Thymus (tissue), 11 donors: ENCODE data around the gene UBIAD1. TPM values are rescaled to one million over a fixed set of nuclear protein-coding genes. Genes with fewer than 3 reads are reported as not detected.
"Not testable (repeated sequence)": the region's sequence is repeated elsewhere in the genome, so short reads cannot be mapped to it uniquely, and the experiment has no call there.

Experiments
- DNase-seq, 9 donors: peaks; one replicate each; pipeline ENCODE4 v3.0.0-alpha.2; 2013; ENCODE audit warnings: low spot score in 9 of 9, low read depth in 6 of 9, missing footprints in 1 of 9
- H3K27ac ChIP-seq, 2 donors: one replicate each; pipeline ENCODE4 v1.5.1; 2013; ENCODE audit warnings: control low read depth in 1 of 2, low read depth in 1 of 2, low read length in 1 of 2, mild to moderate bottlenecking in 1 of 2, moderate library complexity in 1 of 2
- H3K27me3 ChIP-seq, 2 donors: one replicate each; pipeline ENCODE4 v1.5.1; 2013; ENCODE audit warnings: low read length in 1 of 2; ENCODE audit not compliant: control insufficient read depth in 2 of 2, insufficient read depth in 1 of 2
- H3K36me3 ChIP-seq, 2 donors: one replicate each; pipeline ENCODE4 v1.5.1; 2013; ENCODE audit warnings: low read length in 1 of 2, mild to moderate bottlenecking in 1 of 2, moderate library complexity in 1 of 2; ENCODE audit not compliant: control insufficient read depth in 2 of 2, insufficient read depth in 2 of 2
- H3K4me1 ChIP-seq, 2 donors: one replicate each; pipeline ENCODE4 v1.5.1; 2013; ENCODE audit warnings: low read length in 2 of 2; ENCODE audit not compliant: control insufficient read depth in 2 of 2, insufficient read depth in 2 of 2
- H3K4me3 ChIP-seq, 2 donors: one replicate each; pipeline ENCODE4 v1.5.1; 2013; ENCODE audit warnings: low read length in 2 of 2, control low read depth in 1 of 2, mild to moderate bottlenecking in 1 of 2
- H3K9me3 ChIP-seq, 2 donors: one replicate each; pipeline ENCODE4 v1.5.1; 2013; ENCODE audit warnings: low read length in 1 of 2, mild to moderate bottlenecking in 1 of 2; ENCODE audit not compliant: control insufficient read depth in 2 of 2, insufficient read depth in 1 of 2
- WGBS: extraction: QIAGEN DNeasy Blood & Tissue Kit; methylation state at CpG from one replicate; pipeline ENCODE4 v1.1.7; 2013; 5-methylcytosine and 5-hydroxymethylcytosine counted together
- polyA plus RNA-seq: library from polyadenylated mRNA; stranded (reverse); fragments of 200-250 nt; gene quantifications from one replicate; pipeline ENCODE4 v1.2.3, GENCODE V29; 2013
- total RNA-seq: library from RNA; stranded (reverse); fragments of 120-200 nt; gene quantifications from one replicate; pipeline ENCODE4 v1.2.4, GENCODE V29; 2013
- donor health status: healthy.

The UBIAD1 gene
- total and polyA plus RNA-seq, 2 donors, result 7.3 to 9.8 TPM

DNA sequence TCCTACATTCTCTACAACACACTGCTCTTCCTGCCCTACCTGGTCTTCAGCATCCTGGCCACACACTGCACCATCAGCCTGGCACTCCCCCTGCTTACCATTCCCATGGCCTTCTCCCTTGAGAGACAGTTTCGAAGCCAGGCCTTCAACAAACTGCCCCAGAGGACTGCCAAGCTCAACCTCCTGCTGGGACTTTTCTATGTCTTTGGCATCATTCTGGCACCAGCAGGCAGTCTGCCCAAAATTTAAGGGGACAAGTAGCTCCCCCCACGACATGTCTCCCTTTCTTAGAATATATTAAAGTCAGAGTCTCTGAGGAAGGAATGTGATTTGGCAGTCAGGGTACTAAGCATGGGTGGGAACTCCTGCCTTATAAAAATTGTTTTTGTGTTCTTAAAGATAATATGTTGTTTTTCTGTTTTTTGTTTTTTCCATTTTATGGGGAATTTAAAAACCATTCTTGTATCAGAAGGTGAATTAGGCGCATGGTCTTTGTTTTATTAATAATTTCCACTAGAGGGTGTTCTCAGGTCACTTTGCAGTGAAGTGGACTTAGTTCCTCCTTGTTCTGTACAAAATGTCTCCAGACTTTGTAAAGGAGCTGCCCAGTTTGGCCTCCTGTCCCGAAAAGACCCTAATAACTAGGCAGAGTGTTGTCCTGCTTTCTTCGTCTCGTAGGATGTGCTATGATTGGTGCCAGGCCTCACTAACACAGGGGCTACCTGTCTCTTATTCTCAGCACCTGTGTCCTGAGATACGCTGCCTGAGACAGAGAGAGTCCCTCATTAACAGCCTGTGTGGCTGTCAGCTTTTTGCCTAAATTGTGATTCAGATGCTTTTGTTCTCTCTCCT is 13.1 kb downstream of the UBIAD1 start:
- no peak overlapping the region for H3K27ac ChIP-seq
- no peaks in the 10 kb centered on the region for H3K27me3 ChIP-seq
- no peak for DNase-seq
- no peaks in the 10 kb centered on the region for H3K9me3 ChIP-seq
- no peak overlapping the region for H3K4me3 ChIP-seq
- WGBS, result 95% methylated on average over 7 of the region's 7 CpGs
- peaks cover 1 to 9% of the 10 kb centered on the region in 2 donors for H3K4me1 ChIP-seq
- H3K36me3 ChIP-seq, result peaks cover 31 to 44% of the 10 kb centered on the region in 2 donors

DNA sequence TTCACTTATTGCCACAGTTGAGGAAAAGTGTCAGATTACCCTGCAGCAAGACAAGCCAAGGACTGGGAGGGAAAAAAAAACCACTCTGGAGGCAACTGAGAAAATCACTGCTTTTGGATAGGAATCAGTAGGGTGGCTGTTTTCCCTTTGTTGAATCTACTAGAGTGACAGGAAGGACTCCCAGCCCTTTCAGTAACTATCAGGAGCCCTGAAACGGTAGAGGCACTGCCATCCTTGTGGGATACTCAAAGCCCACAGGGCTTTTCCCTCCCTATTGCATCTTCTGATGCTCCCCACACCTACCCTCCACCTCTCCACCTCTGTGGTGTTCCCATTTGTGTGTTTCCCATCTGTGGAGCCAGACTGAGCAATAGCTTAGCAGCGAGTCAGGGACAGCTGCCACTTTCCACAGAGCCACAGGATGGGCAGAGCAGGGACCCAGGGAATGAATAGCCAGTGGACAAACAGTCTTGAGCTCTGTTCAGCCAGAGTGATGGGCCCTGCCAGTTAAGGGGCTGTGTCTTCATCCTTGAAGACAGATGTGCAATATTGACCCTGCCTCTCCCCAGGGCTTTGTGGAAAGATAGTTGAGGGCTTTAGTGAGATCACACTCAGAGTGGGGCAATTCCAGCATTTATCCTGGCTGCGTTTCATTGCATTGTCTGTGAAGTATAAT is 13.9 kb downstream of the UBIAD1 start:
- no peaks in the 10 kb centered on the region for H3K9me3 ChIP-seq
- peaks cover 0 to 5% of the 10 kb centered on the region in 2 donors for H3K4me1 ChIP-seq
- peaks cover 31 to 44% of the 10 kb centered on the region in 2 donors for H3K36me3 ChIP-seq
- H3K4me3 ChIP-seq, result no peak overlapping the region
- no peak overlapping the region for H3K27ac ChIP-seq
- 93% methylated on average over 3 of the region's 3 CpGs for WGBS
- no peak for DNase-seq
- no peaks in the 10 kb centered on the region for H3K27me3 ChIP-seq

DNA sequence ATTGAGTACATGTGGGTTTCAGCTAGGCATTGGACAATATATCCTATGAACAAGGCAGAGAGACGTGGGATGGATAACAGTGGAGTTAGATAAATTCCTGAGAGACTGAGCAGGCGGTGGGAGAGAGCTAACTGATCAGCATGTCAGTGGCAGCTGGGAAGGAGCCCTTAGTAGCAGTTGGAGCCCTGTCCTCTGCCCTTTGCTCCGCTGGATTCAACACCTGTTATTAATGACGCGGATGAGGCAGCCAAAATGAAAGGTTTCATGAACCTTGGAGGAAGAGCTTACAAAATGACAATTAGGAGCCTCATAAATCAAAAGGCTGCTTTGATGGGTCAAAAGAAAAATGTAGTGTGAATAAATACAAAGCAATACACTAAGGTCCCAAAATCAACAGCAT is 16.1 kb downstream of the UBIAD1 start:
- WGBS, result 98% methylated on average over 5 of the region's 5 CpGs
- H3K4me1 ChIP-seq, result peaks cover 0 to 3% of the 10 kb centered on the region in 2 donors
- no peaks in the 10 kb centered on the region for H3K9me3 ChIP-seq
- H3K27ac ChIP-seq, result no peak overlapping the region
- peaks cover 32 to 47% of the 10 kb centered on the region in 2 donors for H3K36me3 ChIP-seq
- no peaks in the 10 kb centered on the region for H3K27me3 ChIP-seq
- DNase-seq, result no peak
- no peak overlapping the region for H3K4me3 ChIP-seq

- H3K36me3 ChIP-seq, result peaks cover 38 to 50% of the 10 kb centered on the region in 2 donors
- H3K27ac ChIP-seq, result no peak overlapping the region
- DNase-seq, result no peak
- no peaks in the 10 kb centered on the region for H3K9me3 ChIP-seq
- H3K4me3 ChIP-seq, result no peak overlapping the region
- H3K27me3 ChIP-seq, result no peaks in the 10 kb centered on the region
- 98% methylated on average over 2 of the region's 2 CpGs for WGBS
- peaks cover 0 to 3% of the 10 kb centered on the region in 2 donors for H3K4me1 ChIP-seq
These were observed 18.1 kb downstream of the UBIAD1 start for GRCh38 chr1:11291049-11291448.

- Histone ChIP-seq H3K9me3 (no peaks in the 10 kb centered on the region), H3K36me3 (peaks cover 22 to 31% of the 10 kb centered on the region in 2 donors), H3K27me3 (no peaks in the 10 kb centered on the region), H3K27ac (no peak overlapping the region), H3K4me3 (no peak overlapping the region), H3K4me1 (peaks cover 0 to 3% of the 10 kb centered on the region in 2 donors)
- 97% methylated on average over 6 of the region's 6 CpGs for WGBS
- DNase-seq, result no peak
These were observed 20.9 kb downstream of the UBIAD1 start for GRCh38 chr1:11293856-11294255.

GRCh38 chr1:11294951-11295350 is 22.0 kb downstream of the UBIAD1 start:
- H3K4me1 ChIP-seq, result peaks cover 0 to 3% of the 10 kb centered on the region in 2 donors
- DNase-seq, result no peak
- peaks cover 18 to 27% of the 10 kb centered on the region in 2 donors for H3K36me3 ChIP-seq
- no peak overlapping the region for H3K27ac ChIP-seq
- H3K4me3 ChIP-seq, result no peak overlapping the region
- no peaks in the 10 kb centered on the region for H3K9me3 ChIP-seq
- WGBS, result 63% methylated on average over 8 of the region's 8 CpGs
- H3K27me3 ChIP-seq, result no peaks in the 10 kb centered on the region

GRCh38 chr1:11295905-11296304 is 22.9 kb downstream of the UBIAD1 start:
- 96% methylated on average over 2 of the region's 2 CpGs for WGBS
- peaks cover 0 to 3% of the 10 kb centered on the region in 2 donors for H3K4me1 ChIP-seq
- DNase-seq, result no peak
- no peaks in the 10 kb centered on the region for H3K9me3 ChIP-seq
- peaks cover 18 to 20% of the 10 kb centered on the region in 2 donors for H3K36me3 ChIP-seq
- no peak overlapping the region for H3K4me3 ChIP-seq
- H3K27me3 ChIP-seq, result no peaks in the 10 kb centered on the region
- no peak overlapping the region for H3K27ac ChIP-seq

- WGBS, result 98% methylated on average over 5 of the region's 5 CpGs
- not testable (repeated sequence) for H3K4me1 ChIP-seq, H3K27me3 ChIP-seq, H3K27ac ChIP-seq, DNase-seq, H3K9me3 ChIP-seq, H3K4me3 ChIP-seq
- peaks cover 15 to 20% of the 10 kb centered on the region in 2 donors for H3K36me3 ChIP-seq
These were observed 24.8 kb downstream of the UBIAD1 start for GRCh38 chr1:11297774-11298173.
